ENCODE data around the gene TMEM269.

TMEM269 gene, protein sequence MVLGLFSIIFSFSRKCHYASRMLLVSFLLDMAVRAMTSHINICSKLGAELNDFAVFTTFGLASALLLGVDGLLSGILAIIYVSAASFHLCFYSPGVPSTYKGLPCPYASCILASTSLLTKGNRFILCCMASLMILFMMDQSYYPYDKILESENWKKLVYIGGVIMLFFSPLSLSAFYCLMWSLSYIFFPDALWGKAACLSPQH

DNA sequence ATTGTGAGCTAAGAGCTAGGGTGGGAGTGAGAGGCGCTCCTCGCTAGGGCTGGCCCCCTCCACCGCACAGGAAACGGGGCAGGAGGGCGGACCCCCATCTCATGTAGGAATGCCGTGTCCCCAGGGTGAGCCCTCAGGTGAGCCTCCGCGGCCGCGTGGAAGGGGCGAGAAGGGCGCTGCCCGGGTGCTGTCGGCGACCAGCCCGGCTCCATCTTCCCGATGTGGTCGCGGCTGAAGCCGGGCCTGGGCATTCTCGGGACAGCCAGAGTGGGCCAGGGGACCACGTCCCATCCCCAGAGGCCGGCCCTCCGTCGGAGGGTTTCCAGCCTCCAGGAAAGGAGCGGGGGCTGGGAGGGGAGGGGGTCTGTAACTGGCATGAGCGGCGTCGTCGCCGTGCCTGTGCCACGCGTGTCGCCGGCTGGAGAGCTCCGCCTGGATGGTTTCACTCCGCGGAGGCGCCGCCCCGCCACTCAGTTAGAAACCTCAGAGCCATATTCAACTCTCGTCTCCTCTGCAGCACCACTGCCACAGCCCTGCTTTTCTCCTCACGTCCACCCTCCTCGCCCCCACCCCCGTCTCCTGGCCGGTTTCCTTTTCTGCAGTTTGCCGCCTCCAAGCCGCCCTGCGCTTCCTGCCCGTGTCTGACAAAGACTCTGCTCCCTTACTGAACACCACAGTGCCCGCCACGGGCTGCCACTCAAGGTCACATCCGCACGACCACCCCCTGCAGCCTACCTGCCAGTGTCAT lies at the start of gene TMEM269:
TSS of gene TMEM269 (plus strand) at position 46 of the 748 bp plus-strand sequence. CDS start 4,903 bp downstream, outside the sequence.
- no peak for DNase-seq (ENCODE audit: low spot score)

DNA sequence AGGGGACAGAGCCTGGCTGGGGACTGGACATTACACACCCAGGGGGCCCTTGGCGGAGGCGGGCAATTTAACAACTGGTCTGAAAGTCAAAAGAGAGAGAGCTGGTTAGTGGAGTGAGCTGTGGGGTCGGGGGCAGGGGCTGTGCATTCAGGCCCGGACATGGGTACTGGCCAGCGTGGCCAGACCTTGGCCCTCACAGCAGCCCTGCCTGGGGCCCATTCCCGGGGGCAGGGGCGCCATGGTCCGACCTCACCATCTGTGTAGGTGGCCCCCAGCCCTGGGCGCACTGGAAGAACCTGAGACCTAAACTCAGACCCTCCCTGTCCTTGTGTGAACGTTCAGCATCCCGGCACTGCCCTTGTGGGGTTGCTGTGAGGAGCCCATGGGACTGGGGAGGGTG lies 49.7 kb upstream of the TMEM269 start:
- DNase-seq (ENCODE audit: low spot score), result no peak

DNA sequence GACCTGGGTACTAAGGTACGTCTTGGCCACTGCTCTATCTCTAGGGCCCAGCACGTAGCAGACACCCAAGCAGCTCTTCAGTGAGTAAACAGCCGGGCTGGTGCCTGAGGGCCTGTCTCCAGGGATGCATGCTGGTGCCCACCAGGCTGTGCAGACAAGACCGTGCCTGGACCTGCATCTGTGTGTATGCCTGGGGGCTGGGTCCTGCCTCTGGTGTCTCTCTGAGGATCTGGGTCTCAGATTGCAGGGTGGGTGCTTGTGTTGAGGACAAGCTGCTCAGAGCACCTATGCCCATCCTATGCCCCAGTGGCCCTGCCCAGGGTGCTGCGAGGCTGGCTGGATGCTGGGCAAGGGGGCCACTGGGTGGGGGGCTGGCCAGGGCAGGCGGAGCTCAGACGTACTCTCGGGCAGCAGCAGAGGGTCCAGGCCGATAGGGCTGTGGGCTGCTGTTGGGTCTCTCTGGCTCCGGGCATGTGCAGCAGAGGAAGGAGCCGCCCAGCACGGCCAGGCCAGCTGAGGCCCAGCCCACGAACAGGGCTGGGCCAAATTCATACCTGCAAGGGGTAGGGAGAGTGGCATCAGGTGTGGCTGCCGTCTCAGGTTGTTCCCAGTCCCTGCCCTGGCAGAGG lies 49.2 kb upstream of the TMEM269 start:
- no peak for DNase-seq (ENCODE audit: low spot score)

DNA sequence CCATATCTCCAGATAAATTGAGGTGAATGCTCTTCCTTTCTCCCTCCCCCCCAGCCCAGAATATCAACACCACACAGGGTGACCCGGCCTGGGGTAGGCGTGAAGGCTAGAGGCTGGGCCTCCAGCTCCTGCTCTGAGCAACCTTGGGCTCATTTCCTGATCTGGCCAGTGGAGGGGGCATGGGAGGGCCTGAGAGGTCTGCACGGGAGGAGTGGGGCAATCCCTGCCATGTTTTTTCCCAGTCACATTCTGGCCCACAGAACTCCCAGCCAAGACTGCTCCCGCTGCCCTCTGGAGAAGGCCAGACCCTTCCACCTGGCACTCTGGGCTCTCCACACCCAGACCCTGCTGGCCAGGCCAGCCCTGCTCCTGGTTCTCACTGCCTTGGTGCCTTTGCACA lies 48.6 kb upstream of the TMEM269 start:
- no peak for DNase-seq (ENCODE audit: low spot score)

DNA sequence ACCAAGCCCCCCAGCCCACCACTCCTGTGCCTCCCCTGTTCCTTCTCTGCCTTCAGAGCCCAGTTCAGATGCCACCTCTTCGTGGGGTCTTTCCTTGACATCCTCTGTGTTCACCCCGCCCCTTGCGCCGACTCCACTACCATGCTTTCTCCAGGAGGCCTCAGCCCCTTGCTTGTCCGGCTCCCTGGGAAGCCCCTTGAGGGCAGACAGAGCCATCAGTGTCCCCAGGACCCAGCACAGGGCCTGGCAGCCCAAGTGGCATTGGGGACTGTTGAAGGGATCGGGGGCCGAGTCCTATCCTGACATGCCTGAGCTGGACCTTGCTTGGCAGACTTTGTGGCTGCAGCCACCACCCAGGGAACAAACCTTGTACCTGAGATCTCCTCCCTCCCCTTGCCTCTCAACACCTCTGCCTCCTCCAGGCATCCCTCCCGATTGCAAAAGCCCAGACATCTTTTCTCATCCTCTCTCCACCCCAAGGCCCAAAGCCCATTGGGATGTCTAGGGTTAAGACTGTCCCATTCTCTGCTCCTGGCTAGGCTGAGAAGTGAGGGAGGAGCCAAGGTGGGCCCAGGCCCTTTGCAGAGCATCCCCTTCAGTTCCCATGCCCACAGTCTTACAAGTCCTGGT lies 48.1 kb upstream of the TMEM269 start:
- no peak for DNase-seq (ENCODE audit: low spot score)

DNA sequence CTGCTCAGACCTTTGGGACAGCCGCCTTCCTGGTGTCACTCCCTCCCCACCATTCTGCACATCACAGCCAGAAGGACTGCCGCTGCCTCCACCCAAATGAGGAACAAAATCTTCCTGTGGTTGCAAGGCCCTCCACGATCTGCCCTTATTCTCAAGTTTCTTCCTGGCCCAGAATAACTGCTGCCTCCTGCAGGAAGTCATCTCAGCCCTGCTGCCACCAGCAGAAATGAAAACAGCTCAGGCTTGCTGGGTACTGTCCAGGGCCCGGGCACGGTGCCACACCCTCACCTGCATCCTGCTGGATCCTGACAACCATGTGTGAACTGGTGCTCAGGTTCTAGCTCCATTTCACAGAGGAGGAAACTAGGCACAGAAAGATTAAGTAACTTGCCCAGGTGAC lies 47.5 kb upstream of the TMEM269 start:
- no peak for DNase-seq (ENCODE audit: low spot score)

DNA sequence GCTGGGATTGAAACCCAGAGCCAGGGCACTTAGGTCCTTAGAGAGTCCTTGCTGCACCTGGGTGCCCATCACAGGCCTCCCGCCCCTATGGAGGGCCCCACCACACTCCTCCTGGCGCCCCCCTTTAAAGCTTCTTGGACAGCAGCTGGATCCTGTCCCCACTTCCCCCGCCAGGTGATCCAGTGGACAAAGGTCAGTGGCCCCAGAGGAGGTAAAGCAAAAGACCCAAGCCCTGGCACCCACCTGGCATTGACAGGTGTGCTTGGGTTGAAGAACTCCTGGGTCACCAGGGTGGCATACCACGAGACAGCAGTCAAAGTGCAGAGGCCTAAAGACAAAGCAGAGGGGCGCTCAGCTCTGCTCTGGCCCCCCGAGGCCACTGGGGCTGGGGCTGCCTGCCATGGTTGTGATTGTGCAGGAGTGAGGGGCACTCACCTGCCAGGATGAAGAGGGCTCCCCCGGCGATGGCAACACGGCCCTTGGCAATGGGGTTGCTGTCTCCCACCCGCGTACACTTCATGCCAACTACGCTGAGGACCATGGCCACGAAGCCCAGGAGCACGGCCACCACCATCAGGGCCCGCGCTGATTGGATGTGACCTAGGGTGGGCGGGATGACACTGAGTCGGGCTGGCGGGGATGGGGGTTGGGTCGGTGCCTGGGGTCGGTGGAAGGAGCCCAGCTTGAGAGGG lies 46.7 kb upstream of the TMEM269 start:
- no peak for DNase-seq (ENCODE audit: low spot score)

DNA sequence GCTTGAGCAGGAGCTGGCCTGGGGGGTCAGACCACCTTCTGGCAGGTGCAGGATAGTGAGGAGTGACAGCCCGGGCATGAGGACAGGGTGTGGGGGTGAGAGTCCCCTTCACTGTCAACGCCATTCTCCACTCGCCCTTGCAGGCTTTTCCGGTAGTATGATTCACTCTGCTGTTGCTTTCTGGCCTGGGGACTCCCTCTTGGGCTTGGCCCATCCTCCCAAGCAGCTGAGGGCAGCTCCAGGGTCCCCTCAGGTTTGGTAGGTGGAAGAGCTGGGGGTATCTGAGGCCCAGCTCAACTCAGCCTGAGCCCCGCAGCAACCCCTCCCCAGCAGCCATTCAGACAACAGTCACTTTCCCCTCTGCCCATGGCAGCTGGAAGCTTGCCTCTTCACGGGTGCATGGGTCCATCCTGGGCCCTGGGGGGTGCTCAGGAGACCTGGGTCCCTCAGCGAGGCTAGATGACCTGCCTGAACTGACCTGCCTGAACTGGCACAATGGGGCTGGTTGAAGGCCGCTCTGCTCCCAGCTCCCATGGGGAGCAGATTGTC lies 46.0 kb upstream of the TMEM269 start:
- DNase-seq (ENCODE audit: low spot score), result no peak

DNA sequence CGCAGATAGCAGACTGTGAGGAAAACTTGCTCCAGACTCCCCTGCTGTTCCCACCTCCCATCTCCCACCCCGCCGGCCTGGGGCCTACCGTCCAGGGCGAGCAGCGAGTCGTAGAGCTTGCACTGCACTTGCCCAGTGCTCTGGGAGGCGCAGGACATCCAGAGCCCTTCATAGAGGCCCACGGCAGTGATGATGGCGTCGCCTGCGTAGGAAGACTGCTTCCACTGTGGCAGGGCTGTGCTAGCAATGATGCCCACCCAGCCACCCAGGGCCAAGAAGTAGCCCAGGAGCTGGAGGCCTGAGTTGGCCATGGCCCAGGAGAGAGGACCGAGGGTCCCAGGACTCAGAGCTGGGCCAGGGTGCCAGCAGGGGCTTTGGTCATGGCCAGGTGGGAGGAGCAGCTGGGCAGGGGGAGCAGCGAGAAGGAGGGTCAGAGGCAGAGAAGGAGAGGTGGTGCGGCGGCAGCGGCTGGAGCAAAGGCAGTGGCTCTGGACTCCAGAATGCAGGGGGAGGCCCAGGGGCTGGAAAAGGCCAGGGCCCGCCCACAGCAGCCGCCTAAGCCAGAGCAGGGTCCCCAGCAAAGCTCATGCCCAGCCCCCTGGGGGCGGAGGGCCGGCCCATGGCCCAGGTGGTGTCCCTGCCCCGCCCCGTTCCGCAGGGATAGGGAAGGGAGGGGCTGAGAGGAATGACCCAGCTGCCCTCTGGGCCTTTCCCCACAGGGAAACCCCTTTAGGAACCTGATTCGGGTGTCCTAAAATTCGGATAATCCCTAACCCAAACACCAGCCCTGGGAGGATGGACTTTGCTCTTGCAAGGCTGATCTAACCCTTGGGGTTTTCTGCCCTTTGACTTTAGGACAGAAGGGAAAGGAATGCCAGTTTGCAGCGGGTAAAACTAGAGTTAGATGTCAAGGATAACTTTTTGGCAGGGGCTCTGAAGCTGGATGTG lies 44.8 kb upstream of the TMEM269 start, which contains the start of gene CLDN19:
TSS of gene CLDN19 (minus strand) at position 484 of the 948 bp plus-strand sequence. CDS start at position 311, 173 bp downstream.
- DNase-seq (ENCODE audit: low spot score), result no peak

DNA sequence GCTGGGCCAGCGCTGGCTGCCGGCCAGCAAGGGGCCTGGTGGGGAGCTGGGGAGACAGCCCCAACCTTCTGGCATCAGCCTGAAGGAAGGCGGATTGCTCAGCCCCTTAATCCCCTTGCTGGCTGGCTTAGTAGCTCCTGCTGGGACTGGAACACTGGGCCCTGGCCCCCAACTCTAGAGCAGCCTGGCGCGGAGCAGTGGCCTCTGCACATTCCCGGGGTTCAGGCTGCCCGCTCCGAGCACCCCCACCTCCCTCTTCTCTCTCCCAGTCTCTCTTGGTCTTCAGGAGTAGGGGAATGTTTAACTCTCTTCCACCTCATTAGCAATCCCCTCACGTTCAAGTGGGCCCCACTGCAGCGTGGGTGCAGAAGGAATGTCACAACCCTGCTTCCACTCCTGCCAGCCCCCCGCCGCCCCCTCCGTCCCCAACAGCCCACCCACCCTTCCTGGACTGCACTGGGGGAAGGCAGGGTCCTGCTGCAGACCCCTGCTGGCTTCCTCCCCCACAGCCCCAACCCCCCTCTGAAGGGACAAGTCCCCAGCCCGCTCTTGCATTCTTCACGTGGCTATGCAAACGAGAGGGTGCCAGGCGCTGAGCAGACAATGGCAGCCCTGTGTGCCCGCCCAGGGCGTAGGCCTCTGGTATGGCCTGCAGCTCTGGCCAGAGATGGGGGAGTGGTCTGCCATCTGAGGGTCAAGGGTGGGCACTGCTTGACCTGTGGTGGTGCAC lies 43.8 kb upstream of the TMEM269 start:
- DNase-seq (ENCODE audit: low spot score), result no peak

DNA sequence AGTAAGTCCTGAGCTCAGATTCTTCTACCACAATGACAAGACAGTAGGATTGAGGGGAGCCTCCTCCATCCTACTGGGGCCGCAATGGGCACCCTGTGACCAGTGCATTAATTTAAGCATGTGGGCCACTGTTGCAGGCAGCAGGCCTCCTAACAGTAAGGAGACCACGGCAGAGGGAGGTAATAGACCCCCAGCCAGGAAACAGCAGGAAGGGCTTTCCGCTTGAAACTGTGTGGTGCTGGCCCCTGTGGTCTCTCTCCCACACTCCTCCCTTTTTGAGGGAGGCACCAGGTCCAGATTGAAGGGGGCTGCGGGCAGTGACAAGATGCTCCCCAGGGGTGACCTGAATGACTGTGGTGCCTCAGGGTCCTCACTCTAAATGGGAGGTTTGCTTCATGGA lies 43.1 kb upstream of the TMEM269 start:
- no peak for DNase-seq (ENCODE audit: low spot score)

DNA sequence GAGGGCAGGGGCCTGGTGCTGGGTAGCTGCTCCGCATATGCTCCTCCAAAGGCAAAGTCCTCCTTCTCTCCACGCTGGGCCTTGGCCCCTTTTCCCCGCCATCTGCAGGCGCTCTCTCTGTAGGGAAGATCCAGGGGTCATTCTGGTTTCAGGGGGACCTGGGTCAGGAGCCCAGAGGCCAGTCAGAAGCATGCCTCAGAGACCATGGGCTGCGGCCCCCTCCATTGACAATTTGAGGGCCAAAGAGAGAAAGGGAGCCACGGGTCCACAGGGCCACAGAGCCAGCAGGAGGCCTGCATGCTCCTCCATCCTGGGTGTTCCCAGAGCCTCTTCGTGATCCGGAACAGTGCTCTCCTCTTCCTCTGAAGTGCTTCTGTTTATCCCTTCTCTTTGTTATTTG lies 42.6 kb upstream of the TMEM269 start:
- no peak for DNase-seq (ENCODE audit: low spot score)

DNA sequence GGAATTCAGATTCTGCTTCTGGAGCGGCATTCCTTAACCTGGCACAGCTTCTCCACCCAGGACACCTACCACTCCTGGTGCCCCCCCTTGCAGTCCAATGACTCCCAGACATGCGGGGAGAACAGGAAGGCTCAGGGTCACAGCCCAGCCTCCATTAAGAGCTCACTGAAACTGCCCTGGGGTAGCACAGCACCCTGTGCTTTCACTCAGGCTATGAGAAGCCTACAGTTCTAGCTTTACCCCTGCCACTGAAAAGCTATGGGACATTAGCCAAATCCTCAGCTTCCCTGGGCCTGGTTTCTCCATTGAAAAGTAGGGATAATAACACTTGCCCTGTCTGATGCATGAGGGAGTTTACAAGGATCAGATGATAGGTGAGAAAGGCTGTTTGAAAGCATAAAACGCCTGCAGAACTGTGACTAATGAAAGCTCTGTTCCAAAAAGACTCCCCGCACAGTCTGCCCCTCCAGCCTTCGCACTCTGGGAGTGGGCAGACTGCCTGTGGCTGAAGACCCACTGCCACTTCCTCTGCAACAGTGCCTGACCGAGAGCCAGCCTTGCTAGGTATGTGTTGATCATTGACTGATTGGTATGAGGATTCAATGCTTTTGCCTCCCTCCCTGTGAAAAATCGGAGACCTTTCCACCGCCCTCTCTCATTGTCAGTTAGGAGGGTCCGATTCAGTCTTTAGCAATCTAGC lies 42.0 kb upstream of the TMEM269 start:
- DNase-seq (ENCODE audit: low spot score), result no peak

DNA sequence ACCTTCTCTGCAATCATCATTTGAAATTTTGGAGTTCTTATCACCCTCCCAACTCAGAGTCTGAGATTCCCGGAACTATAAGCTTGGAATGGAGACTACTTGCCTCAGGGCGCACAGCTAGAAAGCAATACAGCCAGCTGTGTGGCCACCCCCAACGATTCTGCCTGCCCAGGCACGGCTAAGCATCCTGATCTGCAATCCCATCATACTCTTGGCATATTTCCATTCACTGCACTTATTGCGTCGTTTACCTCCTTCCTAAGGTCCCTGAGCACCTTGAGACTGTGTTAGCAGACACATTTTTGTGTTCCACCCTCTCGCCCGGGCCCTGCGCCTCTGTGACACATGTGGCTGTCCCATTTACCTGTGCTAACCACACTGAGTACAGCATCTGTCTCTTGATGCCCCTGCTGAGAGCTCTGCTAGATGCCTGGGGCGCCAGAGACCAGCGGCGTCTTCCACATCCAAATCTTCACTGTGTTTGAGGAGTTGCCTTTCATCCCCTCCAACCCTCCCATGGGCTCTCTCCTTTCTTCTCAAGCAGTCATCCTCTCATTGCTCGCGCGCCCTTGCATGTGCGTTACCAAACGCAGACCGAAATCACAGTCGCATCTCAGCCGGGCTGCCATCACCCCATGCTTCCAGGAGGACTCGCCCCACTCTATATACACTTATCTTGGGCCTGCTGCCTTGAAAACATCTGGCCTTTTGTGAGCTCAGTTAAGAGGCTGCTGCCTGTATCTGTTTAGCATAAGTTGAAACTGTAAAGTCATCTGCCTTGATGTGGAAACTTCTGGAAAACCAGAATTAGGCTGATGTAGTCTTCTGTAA lies 41.3 kb upstream of the TMEM269 start:
- DNase-seq (ENCODE audit: low spot score), result no peak

DNA sequence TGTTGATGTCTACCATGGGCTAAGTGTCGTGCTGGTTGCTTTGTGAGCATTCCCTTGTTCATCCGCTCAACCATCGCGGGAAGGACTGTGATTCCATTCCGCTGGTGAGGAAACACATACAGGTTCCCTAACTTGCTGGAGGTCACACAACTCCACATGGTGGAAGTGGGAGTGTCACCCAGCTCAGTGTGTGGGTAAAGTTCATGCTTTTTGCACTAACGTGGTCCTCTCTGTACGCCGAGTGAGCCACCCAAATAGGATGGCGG lies 40.7 kb upstream of the TMEM269 start:
- DNase-seq (ENCODE audit: low spot score), result no peak

DNA sequence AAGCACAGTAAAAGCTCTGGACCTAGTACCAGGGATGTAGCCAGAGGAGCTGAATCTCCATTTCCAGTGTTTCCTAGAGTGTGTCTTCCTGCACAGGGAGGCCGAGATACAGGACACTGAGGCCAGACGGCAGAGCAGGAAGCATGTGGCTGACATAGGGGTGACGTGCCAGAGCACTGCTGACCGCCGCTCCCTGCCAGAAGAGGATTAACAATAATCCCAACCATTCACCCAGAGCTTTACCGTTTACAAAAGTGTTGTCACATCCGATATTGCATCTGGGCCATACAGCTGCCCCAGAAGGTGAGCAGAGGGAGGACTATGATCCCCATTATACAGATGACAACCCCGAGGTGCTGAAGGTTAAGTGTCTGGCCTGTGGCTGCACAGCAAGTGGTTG lies 38.9 kb upstream of the TMEM269 start:
- no peak for DNase-seq (ENCODE audit: low spot score)

DNA sequence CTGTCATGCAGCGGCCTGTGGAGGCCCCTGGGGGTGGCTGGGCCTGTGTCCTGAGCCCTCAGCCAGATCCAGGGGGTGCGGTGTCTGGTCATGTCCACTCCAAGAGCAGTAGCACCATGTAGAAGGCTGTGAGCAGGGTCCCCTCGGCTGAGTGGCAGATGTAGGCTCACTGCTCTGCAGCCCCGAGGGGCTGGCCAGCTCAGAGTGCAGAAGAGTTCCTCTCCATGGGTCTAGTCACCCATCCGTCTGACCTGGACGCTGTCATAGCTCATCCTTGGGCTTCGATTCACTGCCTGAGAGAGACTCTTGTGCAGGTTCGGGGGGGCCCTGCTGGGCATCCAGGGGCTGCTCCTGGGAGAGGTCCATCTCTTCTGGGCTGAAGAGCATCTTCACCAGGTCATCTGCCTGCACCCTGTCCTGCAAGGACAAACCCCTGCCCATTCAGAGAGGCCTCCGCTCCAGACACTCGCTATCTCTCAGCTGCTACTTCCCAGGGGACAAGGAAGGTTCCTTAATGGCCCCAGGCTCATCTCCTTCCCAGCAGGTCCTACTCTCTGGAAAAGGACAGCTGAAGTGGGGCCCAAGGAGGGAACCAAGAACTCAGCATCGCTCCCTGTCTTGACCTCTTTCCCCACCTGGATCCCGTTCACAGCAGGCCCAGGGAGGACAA lies 38.2 kb upstream of the TMEM269 start:
- DNase-seq (ENCODE audit: low spot score), result no peak

DNA sequence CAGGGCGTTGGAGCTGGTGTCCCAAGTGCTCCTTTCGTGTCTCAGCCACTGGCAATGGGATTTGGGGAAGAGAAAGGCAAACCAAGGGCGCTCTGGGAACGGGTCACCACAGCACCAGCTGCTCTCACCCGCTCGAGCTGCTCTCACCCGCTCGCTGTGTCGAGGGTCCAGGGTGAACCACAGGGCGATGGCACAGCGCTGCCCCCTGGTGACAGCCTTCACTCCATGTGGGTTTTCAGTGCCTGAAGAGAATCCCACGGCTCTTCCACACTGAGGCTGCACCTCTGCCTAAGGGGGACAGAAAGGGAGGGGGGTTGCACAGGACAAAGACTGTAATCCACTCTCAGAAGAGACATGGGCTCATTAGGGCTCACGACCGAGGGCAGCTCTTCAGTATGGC lies 37.7 kb upstream of the TMEM269 start:
- DNase-seq (ENCODE audit: low spot score), result no peak
